ENCODE data around the gene DNAJC5. TPM values are rescaled to one million over a fixed set of nuclear protein-coding genes. Genes with fewer than 3 reads are reported as not detected.

DNAJC5 gene
- total RNA-seq, 1 donor from 2014 or later, result 44.2 TPM

- Mint-ChIP-seq H3K4me3 (ENCODE audit: unreplicated experiment) (no peak overlapping the region), H3K36me3 (ENCODE audit: low read depth) (no peaks in the 10 kb centered on the region), H3K4me1 (ENCODE audit: low read depth) (peaks cover 44% of the 10 kb centered on the region), H3K27me3 (ENCODE audit: low read depth) (no peaks in the 10 kb centered on the region), H3K9me3 (ENCODE audit: low read depth) (no peaks in the 10 kb centered on the region), H3K27ac (ENCODE audit: unreplicated experiment) (no peak overlapping the region)
- no peak for TF ChIP-seq CTCF (IDR thresholded peaks at IDR 0.05)
- DNase-seq (ENCODE audit: low spot score), result no peak
Observed at GRCh38 chr20:63898882-63899558, 4.1 kb downstream of the DNAJC5 start.

- H3K36me3 Mint-ChIP-seq (ENCODE audit: low read depth), result no peaks in the 10 kb centered on the region
- H3K27ac Mint-ChIP-seq (ENCODE audit: unreplicated experiment), result no peak overlapping the region
- no peak for TF ChIP-seq CTCF (IDR thresholded peaks at IDR 0.05)
- no peak overlapping the region for H3K4me3 Mint-ChIP-seq (ENCODE audit: unreplicated experiment)
- H3K9me3 Mint-ChIP-seq (ENCODE audit: low read depth), result no peaks in the 10 kb centered on the region
- peaks cover 38% of the 10 kb centered on the region for H3K4me1 Mint-ChIP-seq (ENCODE audit: low read depth)
- no peak for DNase-seq (ENCODE audit: low spot score)
- H3K27me3 Mint-ChIP-seq (ENCODE audit: low read depth), result no peaks in the 10 kb centered on the region
Observed at GRCh38 chr20:63900413-63900812, 5.5 kb downstream of the DNAJC5 start.

GRCh38 chr20:63903796-63904561, 9.1 kb downstream of the DNAJC5 start:
- no peak overlapping the region for H3K27ac Mint-ChIP-seq (ENCODE audit: unreplicated experiment)
- H3K4me3 Mint-ChIP-seq (ENCODE audit: unreplicated experiment), result no peak overlapping the region
- no peaks in the 10 kb centered on the region for H3K27me3 Mint-ChIP-seq (ENCODE audit: low read depth)
- no peak for TF ChIP-seq CTCF (IDR thresholded peaks at IDR 0.05)
- DNase-seq (ENCODE audit: low spot score), result no peak
- peaks cover 18% of the 10 kb centered on the region for H3K4me1 Mint-ChIP-seq (ENCODE audit: low read depth)
- no peaks in the 10 kb centered on the region for H3K36me3 Mint-ChIP-seq (ENCODE audit: low read depth)
- no peaks in the 10 kb centered on the region for H3K9me3 Mint-ChIP-seq (ENCODE audit: low read depth)

- Mint-ChIP-seq H3K4me1 (ENCODE audit: low read depth) (peaks cover 35% of the 10 kb centered on the region), H3K36me3 (ENCODE audit: low read depth) (no peaks in the 10 kb centered on the region), H3K4me3 (ENCODE audit: unreplicated experiment) (no peak overlapping the region), H3K9me3 (ENCODE audit: low read depth) (no peaks in the 10 kb centered on the region), H3K27ac (ENCODE audit: unreplicated experiment) (peak overlapping the region; percentile 41), H3K27me3 (ENCODE audit: low read depth) (no peaks in the 10 kb centered on the region)
- no peak for TF ChIP-seq CTCF (IDR thresholded peaks at IDR 0.05)
- no peak for DNase-seq (ENCODE audit: low spot score)
Observed at GRCh38 chr20:63908008-63908682, 13.2 kb downstream of the DNAJC5 start.

- TF ChIP-seq CTCF (IDR thresholded peaks at IDR 0.05), result no peak
- DNase-seq (ENCODE audit: low spot score), result no peak
- H3K4me1 Mint-ChIP-seq (ENCODE audit: low read depth), result peaks cover 36% of the 10 kb centered on the region
- no peaks in the 10 kb centered on the region for H3K36me3 Mint-ChIP-seq (ENCODE audit: low read depth)
- H3K27me3 Mint-ChIP-seq (ENCODE audit: low read depth), result no peaks in the 10 kb centered on the region
- peak overlapping the region; percentile 83 for H3K27ac Mint-ChIP-seq (ENCODE audit: unreplicated experiment)
- no peak overlapping the region for H3K4me3 Mint-ChIP-seq (ENCODE audit: unreplicated experiment)
- peaks cover 1% of the 10 kb centered on the region for H3K9me3 Mint-ChIP-seq (ENCODE audit: low read depth)
Observed at GRCh38 chr20:63911176-63911575, 16.2 kb downstream of the DNAJC5 start.
